Liver (tissue), 9 donors: ENCODE data around the gene FNIP1. TPM values are rescaled to one million over a fixed set of nuclear protein-coding genes. Genes with fewer than 3 reads are reported as not detected.

Source experiments
- DNase-seq: peaks from one replicate; pipeline ENCODE4 v3.0.0-alpha.2; 2017; ENCODE audit warnings: low spot score
- H3K27ac ChIP-seq, 2 donors: one replicate each; pipeline ENCODE4 v1.7.0; 2013; ENCODE audit warnings: inconsistent platforms in 2 of 2, low read length in 2 of 2, control low read depth in 1 of 2, low read depth in 1 of 2, mild to moderate bottlenecking in 1 of 2
- H3K27me3 ChIP-seq, 4 donors: one replicate each; pipeline versions ENCODE4 v1.6.1 to v1.7.0; 2013; ENCODE audit warnings: low read length in 3 of 4, inconsistent platforms in 1 of 4, mild to moderate bottlenecking in 1 of 4, moderate library complexity in 1 of 4; ENCODE audit not compliant: control insufficient read depth in 4 of 4, insufficient read depth in 4 of 4
- H3K36me3 ChIP-seq, 4 donors: one replicate each; pipeline versions ENCODE4 v1.6.1 to v1.7.0; 2013; ENCODE audit warnings: low read length in 3 of 4, mild to moderate bottlenecking in 3 of 4, low read depth in 1 of 4, moderate library complexity in 1 of 4; ENCODE audit not compliant: control insufficient read depth in 4 of 4, insufficient read depth in 3 of 4
- H3K4me1 ChIP-seq, 4 donors: one replicate each; pipeline versions ENCODE4 v1.6.1 to v1.7.0; 2013; ENCODE audit warnings: low read length in 3 of 4, mild to moderate bottlenecking in 3 of 4, moderate library complexity in 1 of 4; ENCODE audit not compliant: control insufficient read depth in 4 of 4, insufficient read depth in 4 of 4
- H3K4me3 ChIP-seq, 3 donors: one replicate each; pipeline versions ENCODE4 v1.6.1 to v1.7.0; 2013; ENCODE audit warnings: low read length in 3 of 3, control low read depth in 1 of 3, low read depth in 1 of 3, mild to moderate bottlenecking in 1 of 3
- H3K9ac ChIP-seq, 2 donors: one replicate each; pipeline ENCODE4 v1.7.0; 2013; ENCODE audit warnings: low read length in 2 of 2, mild to moderate bottlenecking in 2 of 2, moderate library complexity in 2 of 2, control low read depth in 1 of 2, low read depth in 1 of 2
- H3K9me3 ChIP-seq, 4 donors: one replicate each; pipeline versions ENCODE4 v1.6.1 to v1.7.0; 2013; ENCODE audit warnings: low read length in 3 of 4; ENCODE audit not compliant: control insufficient read depth in 4 of 4
- ATF3 ChIP-seq: IDR thresholded peaks from 2 replicates; pipeline ENCODE4 v1.6.1; 2016; ENCODE audit warnings: antibody characterized with exemption
- EGR1 ChIP-seq, 2 donors: IDR thresholded peaks; 2 replicates each; pipeline ENCODE4 v1.6.1; 2016 to 2018; ENCODE audit warnings: antibody characterized with exemption in 2 of 2, low read depth in 2 of 2
- FOXA1 ChIP-seq: IDR thresholded peaks from 2 replicates; pipeline ENCODE4 v1.6.1; 2016; ENCODE audit warnings: antibody characterized with exemption
- FOXA2 ChIP-seq: IDR thresholded peaks from 2 replicates; pipeline ENCODE4 v1.6.1; 2016; ENCODE audit warnings: antibody characterized with exemption
- GABPA ChIP-seq, 2 donors: IDR thresholded peaks in 1 of 2; conservative IDR thresholded peaks in 1 of 2; 2 replicates each; pipeline ENCODE4 v1.6.1; 2016; ENCODE audit warnings: antibody characterized with exemption in 2 of 2, mild to moderate bottlenecking in 1 of 2, moderate library complexity in 1 of 2
- HNF4A ChIP-seq, 2 donors: conservative IDR thresholded peaks; 2 replicates each; pipeline ENCODE4 v1.6.1; 2016; ENCODE audit warnings: antibody characterized with exemption in 2 of 2, mild to moderate bottlenecking in 2 of 2
- JUND ChIP-seq, 2 donors: IDR thresholded peaks; 2 replicates each; pipeline ENCODE4 v1.6.1; 2016; ENCODE audit warnings: antibody characterized with exemption in 2 of 2
- MAX ChIP-seq: IDR thresholded peaks from 2 replicates; pipeline ENCODE4 v1.6.1; 2016; ENCODE audit warnings: antibody characterized with exemption
- NR2F2 ChIP-seq: IDR thresholded peaks from 2 replicates; pipeline ENCODE4 v1.6.1; 2016; ENCODE audit warnings: antibody characterized with exemption
- RAD21 ChIP-seq, 2 donors: IDR thresholded peaks; 2 replicates each; pipeline ENCODE4 v1.6.1; 2016; ENCODE audit warnings: antibody characterized with exemption in 2 of 2, mild to moderate bottlenecking in 2 of 2
- REST ChIP-seq: IDR thresholded peaks from 2 replicates; pipeline ENCODE4 v1.6.1; 2016; ENCODE audit warnings: antibody characterized with exemption, mild to moderate bottlenecking
- RXRA ChIP-seq, 2 donors: IDR thresholded peaks; 2 replicates each; pipeline ENCODE4 v1.6.1; 2017 to 2018; ENCODE audit warnings: antibody characterized with exemption in 2 of 2, mild to moderate bottlenecking in 1 of 2
- SP1 ChIP-seq: IDR thresholded peaks from 2 replicates; pipeline ENCODE4 v1.6.1; 2018; ENCODE audit warnings: antibody characterized with exemption, mild to moderate bottlenecking
- TAF1 ChIP-seq: conservative IDR thresholded peaks from 2 replicates; pipeline ENCODE4 v1.6.1; 2016; ENCODE audit warnings: antibody characterized with exemption, mild to moderate bottlenecking
- YY1 ChIP-seq: IDR thresholded peaks from 2 replicates; pipeline ENCODE4 v1.6.1; 2016; ENCODE audit warnings: antibody characterized with exemption, mild to moderate bottlenecking
- ZBTB33 ChIP-seq: IDR thresholded peaks from 2 replicates; pipeline ENCODE4 v1.6.1; 2016; ENCODE audit warnings: antibody characterized with exemption
- WGBS: extraction: QIAGEN DNeasy Blood & Tissue Kit; methylation state at CpG from one replicate; pipeline ENCODE4 v1.1.7; 2013; 5-methylcytosine and 5-hydroxymethylcytosine counted together
- polyA plus RNA-seq, 2 donors: library from polyadenylated mRNA; stranded (reverse) in 1 of 2; unstranded in 1 of 2; fragments of 200-250 nt in 1 of 2; fragments of >200 nt in 1 of 2; fragmentation: Nextera tagmentation in 1 of 2; extraction: Ambion mirVana in 1 of 2; gene quantifications; one replicate each; pipeline versions ENCODE4 v1.2.1 to v1.2.3, GENCODE V29; 2013 to 2015
- total RNA-seq, 2 donors: library from RNA; depleted of rRNA; stranded (reverse); fragments of >200 nt; gene quantifications; one replicate each; pipeline ENCODE4 v1.2.3, GENCODE V29; 2014
- donor health status: healthy.
- donor health status: healthy.
- donor health status: healthy.
- donor health status: healthy.
- donor health status: healthy.

The FNIP1 gene
- total and polyA plus RNA-seq, 4 donors = 3.7 to 34.0 (median 13.8) TPM

- Histone ChIP-seq H3K4me1 (no peaks in the 10 kb centered on the region), H3K9me3 (no peaks in the 10 kb centered on the region), H3K36me3 (peaks cover 5 to 31% (median 18%) of the 10 kb centered on the region in 4 donors), H3K27me3 (no peaks in the 10 kb centered on the region), H3K4me3 (no peak overlapping the region), H3K27ac (no peak overlapping the region), H3K9ac (no peak overlapping the region)
- TF ChIP-seq JUND (IDR thresholded peaks at IDR 0.05) (no peak), RAD21 (IDR thresholded peaks at IDR 0.05) (no peak), RXRA (IDR thresholded peaks at IDR 0.05) (no peak), EGR1 (IDR thresholded peaks at IDR 0.05; ENCODE audit: low read depth in 2 of 2) (no peak), ZBTB33 (no peak), HNF4A (conservative IDR thresholded peaks at IDR 0.05) (no peak), FOXA2 (no peak), FOXA1 (no peak), NR2F2 (no peak), REST (no peak), SP1 (no peak), YY1 (no peak)
- DNase-seq = no peak
- WGBS = 98% methylated on average over 1 of the region's 1 CpG
Measured at GRCh38 chr5:131664929-131665328, 131.9 kb downstream of the FNIP1 start.

- TF ChIP-seq ATF3 = no peak
- TF ChIP-seq EGR1 (IDR thresholded peaks at IDR 0.05; ENCODE audit: low read depth in 2 of 2) = no peak
- no peak for TF ChIP-seq MAX
- no peak for TF ChIP-seq TAF1
- TF ChIP-seq FOXA2 = no peak
- no peak for TF ChIP-seq GABPA (IDR thresholded peaks at IDR 0.05 in 1 of 2, conservative IDR thresholded peaks at IDR 0.05 in 1 of 2)
- TF ChIP-seq RXRA (IDR thresholded peaks at IDR 0.05) = no peak
- Histone ChIP-seq H3K27ac (no peak overlapping the region), H3K4me1 (no peaks in the 10 kb centered on the region), H3K4me3 (no peak overlapping the region), H3K9ac (no peak overlapping the region), H3K36me3 (peaks cover 9 to 28% (median 20%) of the 10 kb centered on the region in 4 donors), H3K27me3 (no peaks in the 10 kb centered on the region), H3K9me3 (peaks cover 0 to 3% (median 0%) of the 10 kb centered on the region in 4 donors)
- WGBS = 97% methylated on average over 1 of the region's 1 CpG
- DNase-seq = no peak
Measured at GRCh38 chr5:131661933-131662332, 134.9 kb downstream of the FNIP1 start.
